ENCODE results near the gene KRTAP1-4.

DNA sequence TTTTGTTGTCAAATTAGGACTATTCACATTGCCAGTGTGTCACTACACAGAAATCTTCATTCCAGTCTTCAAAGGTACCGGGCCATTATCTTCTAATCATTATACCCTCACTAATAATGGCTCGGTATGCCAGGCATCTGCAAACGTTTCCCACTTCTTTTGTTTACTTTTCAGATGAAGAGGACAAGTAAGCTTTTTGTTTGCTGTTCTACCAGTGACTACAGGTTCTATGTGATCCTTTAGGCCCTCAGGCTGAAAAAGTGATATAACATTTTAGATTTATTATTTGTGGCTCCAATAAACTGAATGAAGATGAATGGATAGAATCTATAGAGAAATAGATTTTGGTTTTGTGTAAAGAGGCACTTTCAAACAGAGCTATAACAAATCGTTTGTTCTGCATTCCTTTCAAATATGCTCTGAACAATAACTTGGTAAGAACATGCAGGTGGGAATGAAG lies 20.7 kb downstream of the KRTAP1-4 start:
- TF ChIP-seq RAD21 (IDR thresholded peaks at IDR 0.05; ENCODE audit: low read depth) (no peak), EGR1 (IDR thresholded peaks at IDR 0.05) (no peak), CEBPB (IDR thresholded peaks at IDR 0.05) (no peak), TCF12 (IDR thresholded peaks at IDR 0.05; ENCODE audit: low read depth) (no peak), REST (IDR thresholded peaks at IDR 0.05; ENCODE audit: low read depth) (no peak)
- TF ChIP-seq, protein P1, sequence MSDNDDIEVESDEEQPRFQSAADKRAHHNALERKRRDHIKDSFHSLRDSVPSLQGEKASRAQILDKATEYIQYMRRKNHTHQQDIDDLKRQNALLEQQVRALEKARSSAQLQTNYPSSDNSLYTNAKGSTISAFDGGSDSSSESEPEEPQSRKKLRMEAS (IDR thresholded peaks at IDR 0.05) = no peak
